GM19395 (cell line): Measurements from ENCODE around the gene SLC24A4.

Source experiments
- ATAC-seq: cut with Tn5 transposase; IDR thresholded peaks from one replicate; pipeline ENCODE4 v1.9.1; 2021; ENCODE audit warnings: mild to moderate bottlenecking, moderate library complexity; ENCODE audit not compliant: unreplicated experiment

Gene SLC24A4

GRCh38 chr14:92472860-92473259 is 149.9 kb downstream of the SLC24A4 start:
- ATAC-seq: no peak

GRCh38 chr14:92473261-92473968 is 150.4 kb downstream of the SLC24A4 start:
- ATAC-seq: no peak

- no peak for ATAC-seq
Measured at GRCh38 chr14:92473969-92474535, 151.1 kb downstream of the SLC24A4 start.

GRCh38 chr14:92475037-92475436 is 152.1 kb downstream of the SLC24A4 start:
- no peak for ATAC-seq

- ATAC-seq: no peak
Measured at GRCh38 chr14:92475451-92476187, 152.7 kb downstream of the SLC24A4 start.

GRCh38 chr14:92480856-92481255 is 157.9 kb downstream of the SLC24A4 start:
- ATAC-seq: no peak

- no peak for ATAC-seq
Measured at GRCh38 chr14:92481386-92481785, 158.4 kb downstream of the SLC24A4 start.

GRCh38 chr14:92481811-92482555 is 159.0 kb downstream of the SLC24A4 start:
- ATAC-seq: no peak

- no peak for ATAC-seq
Measured at GRCh38 chr14:92482621-92483319, 159.8 kb downstream of the SLC24A4 start.

- no peak for ATAC-seq
Measured at GRCh38 chr14:92484132-92484823, 161.3 kb downstream of the SLC24A4 start.

- no peak for ATAC-seq
Measured at GRCh38 chr14:92486881-92487280, 163.9 kb downstream of the SLC24A4 start.

- ATAC-seq: no peak
Measured at GRCh38 chr14:92487513-92488133, 164.7 kb downstream of the SLC24A4 start.

- ATAC-seq: no peak
Measured at GRCh38 chr14:92489394-92490238, 166.7 kb downstream of the SLC24A4 start.

GRCh38 chr14:92490239-92490959 is 167.4 kb downstream of the SLC24A4 start:
- ATAC-seq: no peak

GRCh38 chr14:92491782-92492181 is 168.8 kb downstream of the SLC24A4 start:
- no peak for ATAC-seq

- no peak for ATAC-seq
Measured at GRCh38 chr14:92492258-92492657, 169.3 kb downstream of the SLC24A4 start.

- no peak for ATAC-seq
Measured at GRCh38 chr14:92493024-92493423, 170.1 kb downstream of the SLC24A4 start.

- ATAC-seq: no peak
Measured at GRCh38 chr14:92493492-92493891, 170.5 kb downstream of the SLC24A4 start.
